ENCODE measurements around the gene XPO6.

- peak; percentile 35; the same call in 1 of the 2 replicates for TF ChIP-seq CTCF (IDR thresholded peaks at IDR 0.05)
- no peak for TF ChIP-seq REST (IDR thresholded peaks at IDR 0.05; ENCODE audit: insufficient read depth in 1 of 2, low read depth in 2 of 2, low read length in 1 of 2)
- no peak for TF ChIP-seq POLR2AphosphoS5 (IDR thresholded peaks at IDR 0.05; ENCODE audit: low read depth, low read length)
These were observed 148.1 kb downstream of the XPO6 start, which contains the start of gene GSG1L for GRCh38 chr16:28063591-28064061.

Data from Panc1 (cell line).